Caki2 (cell line): ENCODE results near the gene VTI1A. TPM values are rescaled to one million over a fixed set of nuclear protein-coding genes. Genes with fewer than 3 reads are reported as not detected.

Experiments used
- DNase-seq: peaks from one replicate; pipeline ENCODE4 v3.0.0-alpha.2; 2015; ENCODE audit warnings: low read depth
- in situ Hi-C: cut with HindIII; loops from 2 replicates; pipeline ENCODE4 v1.10.0; 2016; ENCODE audit warnings: low sequenced_read_pairs, low pct_unique_long_range_greater_than_20kb, mixed read lengths
- total RNA-seq: library from RNA; depleted of rRNA; stranded (reverse); fragments of >200 nt; shearing (Covaris generic); gene quantifications from 2 replicates; pipeline ENCODE4 v1.2.3, GENCODE V29; 2014; ENCODE audit warnings: low replicate concordance

VTI1A gene
- total RNA-seq, 1 experiment from 2014 or later, result 17.8 TPM

- in situ Hi-C loops, result no loop called here
- DNase-seq, result no peak
Observed at GRCh38 chr10:112640638-112641037, 193.6 kb downstream of the VTI1A start.

- in situ Hi-C loops, result no loop called here
- DNase-seq, result no peak
Observed at GRCh38 chr10:112643600-112644264, 196.7 kb downstream of the VTI1A start.

- no peak for DNase-seq
- in situ Hi-C loops, result no loop called here
Observed at GRCh38 chr10:112644265-112644645, 197.2 kb downstream of the VTI1A start.

- in situ Hi-C loops, result no loop called here
- DNase-seq, result no peak
Observed at GRCh38 chr10:112649006-112649821, 202.2 kb downstream of the VTI1A start.

- in situ Hi-C loops, result no loop called here
- DNase-seq, result no peak
Observed at GRCh38 chr10:112649822-112650152, 202.8 kb downstream of the VTI1A start.

- no peak for DNase-seq
- in situ Hi-C loops, result no loop called here
Observed at GRCh38 chr10:112650588-112651030, 203.6 kb downstream of the VTI1A start.

- in situ Hi-C loops, result no loop called here
- DNase-seq, result no peak
Observed at GRCh38 chr10:112653215-112653614, 206.2 kb downstream of the VTI1A start.

- no peak for DNase-seq
- in situ Hi-C loops, result no loop called here
Observed at GRCh38 chr10:112653851-112654250, 206.8 kb downstream of the VTI1A start.

- in situ Hi-C loops, result no loop called here
- DNase-seq, result no peak
Observed at GRCh38 chr10:112654794-112655193, 207.8 kb downstream of the VTI1A start.

- in situ Hi-C loops, result no loop called here
- DNase-seq, result no peak
Observed at GRCh38 chr10:112655722-112656121, 208.7 kb downstream of the VTI1A start.

GRCh38 chr10:112658465-112658864, 211.4 kb downstream of the VTI1A start:
- in situ Hi-C loops, result no loop called here
- DNase-seq, result no peak

GRCh38 chr10:112658900-112659638, 212.1 kb downstream of the VTI1A start:
- in situ Hi-C loops, result no loop called here
- peak; percentile 81 for DNase-seq

GRCh38 chr10:112663234-112664125, 216.5 kb downstream of the VTI1A start:
- in situ Hi-C loops, result no loop called here
- DNase-seq, result peak; percentile 71

- in situ Hi-C loops, result no loop called here
- DNase-seq, result no peak
Observed at GRCh38 chr10:112666094-112666493, 219.1 kb downstream of the VTI1A start.

- no peak for DNase-seq
- in situ Hi-C loops, result no loop called here
Observed at GRCh38 chr10:112669989-112670388, 223.0 kb downstream of the VTI1A start.

- DNase-seq, result no peak
- in situ Hi-C loops, result no loop called here
Observed at GRCh38 chr10:112671743-112672142, 224.7 kb downstream of the VTI1A start.

GRCh38 chr10:112672706-112673105, 225.7 kb downstream of the VTI1A start:
- in situ Hi-C loops, result no loop called here
- DNase-seq, result no peak

- in situ Hi-C loops, result no loop called here
- no peak for DNase-seq
Observed at GRCh38 chr10:112675560-112676083, 228.6 kb downstream of the VTI1A start.
